Suppressor macrophage (primary cell): ENCODE measurements around the gene PLEKHG3.

Experiments used
- DNase-seq, 4 experiments: peaks; one replicate each; pipeline ENCODE4 v3.0.0-alpha.2; 2020 to 2022
- total RNA-seq, 17 experiments: gene quantifications; one replicate each; lab custom pipeline; 2026; ENCODE audit warnings: mixed read lengths in 6 of 17, inconsistent platforms in 3 of 17; lab: John Stamatoyannopoulos, UW

PLEKHG3 gene
- 0.62 to 12.8 (median 3.9) reads per million in 17 experiments for total RNA-seq

GRCh38 chr14:64704143-64704742 lies at the start of gene PLEKHG3:
Gene PLEKHG3, plus strand, starts transcription at chr14:64704424. Its CDS starts 23,208 bp downstream, at chr14:64727632.
- peak in 3 of 4 experiments; percentile 19 to 49 (median 41) for DNase-seq

GRCh38 chr14:64654901-64655300 lies 49.3 kb upstream of the PLEKHG3 start:
- DNase-seq, result peak; percentile 76 to 90 (median 86)

GRCh38 chr14:64656986-64657385 lies 47.2 kb upstream of the PLEKHG3 start:
- peak in 1 of 4 experiments; percentile 21 for DNase-seq

GRCh38 chr14:64658201-64658600 lies 46.0 kb upstream of the PLEKHG3 start:
- no peak for DNase-seq

- DNase-seq, result peak in 2 of 4 experiments; percentile 10 to 17
Observed at GRCh38 chr14:64658700-64659264, 45.4 kb upstream of the PLEKHG3 start.

- no peak for DNase-seq
Observed at GRCh38 chr14:64659366-64659765, 44.9 kb upstream of the PLEKHG3 start.

- DNase-seq, result no peak
Observed at GRCh38 chr14:64663174-64663573, 41.0 kb upstream of the PLEKHG3 start.

GRCh38 chr14:64671591-64671990 lies 32.6 kb upstream of the PLEKHG3 start:
- peak; percentile 46 to 89 (median 66) for DNase-seq

GRCh38 chr14:64673316-64673715 lies 30.9 kb upstream of the PLEKHG3 start:
- DNase-seq, result peak; percentile 18 to 48 (median 44)

GRCh38 chr14:64673748-64674147 lies 30.5 kb upstream of the PLEKHG3 start:
- peak; percentile 54 to 71 (median 68) for DNase-seq

GRCh38 chr14:64674829-64675228 lies 29.4 kb upstream of the PLEKHG3 start:
- DNase-seq, result no peak

GRCh38 chr14:64675312-64675711 lies 28.9 kb upstream of the PLEKHG3 start:
- no peak for DNase-seq

GRCh38 chr14:64676410-64677008 lies 27.7 kb upstream of the PLEKHG3 start:
- peak in 3 of 4 experiments; percentile 15 to 40 (median 34) for DNase-seq

- DNase-seq, result no peak
Observed at GRCh38 chr14:64680013-64680713, 24.1 kb upstream of the PLEKHG3 start.

- DNase-seq, result peak in 3 of 4 experiments; percentile 56 to 67 (median 65)
Observed at GRCh38 chr14:64680714-64681065, 23.5 kb upstream of the PLEKHG3 start.

GRCh38 chr14:64681796-64682710 lies 22.2 kb upstream of the PLEKHG3 start:
- DNase-seq, result peak; percentile 30 to 75 (median 68)

GRCh38 chr14:64682843-64683242 lies 21.4 kb upstream of the PLEKHG3 start:
- no peak for DNase-seq

GRCh38 chr14:64683264-64683663 lies 21.0 kb upstream of the PLEKHG3 start:
- DNase-seq, result no peak

GRCh38 chr14:64684091-64684490 lies 20.1 kb upstream of the PLEKHG3 start:
- no peak for DNase-seq

- DNase-seq, result no peak
Observed at GRCh38 chr14:64685371-64686281, 18.6 kb upstream of the PLEKHG3 start.

- DNase-seq, result no peak
Observed at GRCh38 chr14:64686282-64686615, 18.0 kb upstream of the PLEKHG3 start.
